ENCODE data around the gene COMMD7.

Gene COMMD7

GRCh38 chr20:32743237-32744112, at the start of gene COMMD7:
Gene COMMD7, minus strand, starts transcription at chr20:32743467. Its CDS starts 76 bp downstream, at chr20:32743391.
- H3K27me3 ChIP-seq (ENCODE audit: control insufficient read depth, insufficient read depth, low read length) = no peaks in the 10 kb centered on the region

DNA sequence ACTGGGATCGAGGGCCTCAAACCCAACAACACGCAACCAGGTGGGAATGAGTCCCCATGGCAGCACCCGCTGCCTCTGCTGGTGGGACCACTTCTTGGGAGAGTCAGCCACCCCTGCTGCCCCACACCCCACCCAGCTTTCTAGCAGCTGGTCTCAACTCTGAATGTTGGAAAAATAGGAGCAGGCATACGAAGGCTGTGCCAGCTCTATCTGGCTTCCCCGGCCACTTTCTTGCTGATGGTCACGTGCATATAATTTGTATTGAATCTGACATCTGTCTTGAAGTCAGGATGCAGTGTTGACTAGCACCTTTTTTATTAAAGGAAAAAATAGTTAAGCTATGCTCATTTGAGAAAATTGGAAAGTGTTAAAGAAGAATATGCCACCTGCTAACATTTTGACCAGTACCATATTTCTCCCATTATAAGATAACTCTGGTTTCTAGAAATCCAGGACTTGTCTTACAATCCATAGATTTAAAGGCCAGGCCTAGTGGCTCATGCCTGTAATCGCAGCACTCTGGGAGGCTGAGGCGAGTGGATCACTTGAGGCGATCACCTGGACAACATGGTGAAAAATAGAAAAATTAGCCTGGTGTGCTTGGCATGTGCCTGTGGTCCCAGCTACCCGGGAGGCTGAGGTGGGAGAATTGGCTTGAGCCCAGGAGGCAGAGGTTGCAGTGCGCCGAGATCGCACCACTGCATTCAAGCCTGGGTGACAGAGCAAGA, 49.6 kb upstream of the COMMD7 start:
- no peak overlapping the region for H3K27ac ChIP-seq (ENCODE audit: low read depth, low read length)
- no peaks in the 10 kb centered on the region for H3K4me1 ChIP-seq (ENCODE audit: control insufficient read depth, insufficient read depth, low read length)
- no peak overlapping the region for H3K4me3 ChIP-seq (ENCODE audit: low read length)
- H3K27me3 ChIP-seq (ENCODE audit: control insufficient read depth, insufficient read depth, low read length) = no peaks in the 10 kb centered on the region
- H3K36me3 ChIP-seq (ENCODE audit: control insufficient read depth, insufficient read depth, low read length) = no peaks in the 10 kb centered on the region
- H3K9ac ChIP-seq (ENCODE audit: low read length) = no peak overlapping the region

More at GRCh38 chr20:32743237-32744112, at the start of gene COMMD7:
- peak within 1 kb of the TSS; percentile 59 for H3K27ac ChIP-seq (ENCODE audit: low read depth, low read length)
- peak within 1 kb of the TSS; percentile 92 for H3K4me3 ChIP-seq (ENCODE audit: low read length)
- H3K4me1 ChIP-seq (ENCODE audit: control insufficient read depth, insufficient read depth, low read length) = peaks cover 4% of the 10 kb centered on the region
- peak within 1 kb of the TSS; percentile 88 for H3K9ac ChIP-seq (ENCODE audit: low read length)
- no peaks in the 10 kb centered on the region for H3K36me3 ChIP-seq (ENCODE audit: control insufficient read depth, insufficient read depth, low read length)

DNA sequence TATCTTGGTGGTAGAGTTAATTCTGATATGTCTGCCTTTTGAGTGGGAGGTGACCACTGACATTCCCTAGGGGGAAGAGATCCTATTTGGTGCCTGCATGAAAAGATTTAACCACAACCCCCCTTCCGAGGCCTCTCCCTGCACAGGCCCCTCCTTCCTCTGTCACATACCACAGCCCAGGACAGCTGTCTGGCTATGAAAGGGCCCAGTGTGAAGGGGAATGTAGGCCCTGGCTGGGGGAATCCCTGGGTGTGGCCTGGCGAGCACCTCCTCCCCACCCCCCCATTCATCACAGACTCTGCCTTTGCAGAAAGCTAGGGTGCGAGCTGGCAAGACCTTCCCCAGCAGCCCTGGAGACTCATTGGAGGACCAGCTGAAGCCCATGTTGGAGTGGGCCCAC, 49.0 kb upstream of the COMMD7 start:
- Histone ChIP-seq H3K36me3 (ENCODE audit: control insufficient read depth, insufficient read depth, low read length) (no peaks in the 10 kb centered on the region), H3K9ac (ENCODE audit: low read length) (no peak overlapping the region), H3K27me3 (ENCODE audit: control insufficient read depth, insufficient read depth, low read length) (no peaks in the 10 kb centered on the region), H3K4me1 (ENCODE audit: control insufficient read depth, insufficient read depth, low read length) (no peaks in the 10 kb centered on the region), H3K4me3 (ENCODE audit: low read length) (no peak overlapping the region), H3K27ac (ENCODE audit: low read depth, low read length) (no peak overlapping the region)

GRCh38 chr20:32790751-32791057, 47.4 kb upstream of the COMMD7 start:
- H3K27ac ChIP-seq (ENCODE audit: low read depth, low read length) = no peak overlapping the region
- no peak overlapping the region for H3K4me3 ChIP-seq (ENCODE audit: low read length)
- no peak overlapping the region for H3K9ac ChIP-seq (ENCODE audit: low read length)
- H3K4me1 ChIP-seq (ENCODE audit: control insufficient read depth, insufficient read depth, low read length) = no peaks in the 10 kb centered on the region
- H3K36me3 ChIP-seq (ENCODE audit: control insufficient read depth, insufficient read depth, low read length) = no peaks in the 10 kb centered on the region
- no peaks in the 10 kb centered on the region for H3K27me3 ChIP-seq (ENCODE audit: control insufficient read depth, insufficient read depth, low read length)

GRCh38 chr20:32789896-32790750, 46.9 kb upstream of the COMMD7 start:
- no peaks in the 10 kb centered on the region for H3K4me1 ChIP-seq (ENCODE audit: control insufficient read depth, insufficient read depth, low read length)
- H3K4me3 ChIP-seq (ENCODE audit: low read length) = no peak overlapping the region
- no peaks in the 10 kb centered on the region for H3K36me3 ChIP-seq (ENCODE audit: control insufficient read depth, insufficient read depth, low read length)
- no peak overlapping the region for H3K27ac ChIP-seq (ENCODE audit: low read depth, low read length)
- no peaks in the 10 kb centered on the region for H3K27me3 ChIP-seq (ENCODE audit: control insufficient read depth, insufficient read depth, low read length)
- H3K9ac ChIP-seq (ENCODE audit: low read length) = no peak overlapping the region

DNA sequence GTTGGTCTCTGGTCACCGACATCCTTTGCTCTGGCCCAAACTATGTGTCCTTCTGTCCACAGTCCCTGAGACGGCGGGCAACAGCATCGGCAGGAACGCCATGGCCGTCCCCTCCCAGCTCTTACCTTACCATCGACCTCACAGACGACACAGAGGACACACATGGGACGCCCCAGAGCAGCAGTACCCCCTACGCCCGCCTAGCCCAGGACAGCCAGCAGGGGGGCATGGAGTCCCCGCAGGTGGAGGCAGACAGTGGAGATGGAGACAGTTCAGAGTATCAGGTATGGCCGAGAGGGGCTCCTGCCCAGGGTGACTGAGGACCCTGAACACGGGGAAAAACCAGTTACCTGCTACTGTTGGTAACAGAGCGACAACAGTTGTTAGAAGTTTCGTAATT, 43.9 kb upstream of the COMMD7 start:
- Histone ChIP-seq H3K27ac (ENCODE audit: low read depth, low read length) (no peak overlapping the region), H3K4me3 (ENCODE audit: low read length) (no peak overlapping the region), H3K36me3 (ENCODE audit: control insufficient read depth, insufficient read depth, low read length) (no peaks in the 10 kb centered on the region), H3K27me3 (ENCODE audit: control insufficient read depth, insufficient read depth, low read length) (no peaks in the 10 kb centered on the region), H3K4me1 (ENCODE audit: control insufficient read depth, insufficient read depth, low read length) (no peaks in the 10 kb centered on the region), H3K9ac (ENCODE audit: low read length) (no peak overlapping the region)

- no peak overlapping the region for H3K9ac ChIP-seq (ENCODE audit: low read length)
- no peaks in the 10 kb centered on the region for H3K36me3 ChIP-seq (ENCODE audit: control insufficient read depth, insufficient read depth, low read length)
- no peaks in the 10 kb centered on the region for H3K4me1 ChIP-seq (ENCODE audit: control insufficient read depth, insufficient read depth, low read length)
- no peak overlapping the region for H3K27ac ChIP-seq (ENCODE audit: low read depth, low read length)
- H3K4me3 ChIP-seq (ENCODE audit: low read length) = no peak overlapping the region
- H3K27me3 ChIP-seq (ENCODE audit: control insufficient read depth, insufficient read depth, low read length) = no peaks in the 10 kb centered on the region
Observed at GRCh38 chr20:32786059-32786760, 42.9 kb upstream of the COMMD7 start.

GRCh38 chr20:32784369-32785080, 41.3 kb upstream of the COMMD7 start:
- Histone ChIP-seq H3K4me1 (ENCODE audit: control insufficient read depth, insufficient read depth, low read length) (no peaks in the 10 kb centered on the region), H3K9ac (ENCODE audit: low read length) (no peak overlapping the region), H3K36me3 (ENCODE audit: control insufficient read depth, insufficient read depth, low read length) (no peaks in the 10 kb centered on the region), H3K27ac (ENCODE audit: low read depth, low read length) (no peak overlapping the region), H3K4me3 (ENCODE audit: low read length) (no peak overlapping the region), H3K27me3 (ENCODE audit: control insufficient read depth, insufficient read depth, low read length) (no peaks in the 10 kb centered on the region)

- no peaks in the 10 kb centered on the region for H3K4me1 ChIP-seq (ENCODE audit: control insufficient read depth, insufficient read depth, low read length)
- no peaks in the 10 kb centered on the region for H3K27me3 ChIP-seq (ENCODE audit: control insufficient read depth, insufficient read depth, low read length)
- no peaks in the 10 kb centered on the region for H3K36me3 ChIP-seq (ENCODE audit: control insufficient read depth, insufficient read depth, low read length)
- H3K4me3 ChIP-seq (ENCODE audit: low read length) = no peak overlapping the region
- no peak overlapping the region for H3K27ac ChIP-seq (ENCODE audit: low read depth, low read length)
- H3K9ac ChIP-seq (ENCODE audit: low read length) = no peak overlapping the region
Observed at GRCh38 chr20:32780749-32781655, 37.7 kb upstream of the COMMD7 start.

- H3K27me3 ChIP-seq (ENCODE audit: control insufficient read depth, insufficient read depth, low read length) = no peaks in the 10 kb centered on the region
- H3K4me3 ChIP-seq (ENCODE audit: low read length) = no peak overlapping the region
- H3K36me3 ChIP-seq (ENCODE audit: control insufficient read depth, insufficient read depth, low read length) = no peaks in the 10 kb centered on the region
- no peak overlapping the region for H3K27ac ChIP-seq (ENCODE audit: low read depth, low read length)
- no peaks in the 10 kb centered on the region for H3K4me1 ChIP-seq (ENCODE audit: control insufficient read depth, insufficient read depth, low read length)
- no peak overlapping the region for H3K9ac ChIP-seq (ENCODE audit: low read length)
Observed at GRCh38 chr20:32780278-32780677, 37.0 kb upstream of the COMMD7 start.

Measured in rectal smooth muscle tissue (tissue), 1 donor.